Gastrocnemius medialis (tissue), 4 donors: ENCODE measurements around the gene CCDC9B. TPM values are rescaled to one million over a fixed set of nuclear protein-coding genes. Genes with fewer than 3 reads are reported as not detected.

Experiments
- ATAC-seq, 2 donors: fragments of 150-250 bp; one replicate each; pipeline ENCODE4 v1.9.1; 2016
- DNase-seq, 2 donors: peaks; one replicate each; pipeline ENCODE4 v3.0.0-alpha.2; 2019
- H3K27ac ChIP-seq, 4 donors: fragments of 200-600 bp; sonication (generic); 1 replicate in 1 of 4; 2 replicates in 3 of 4; pipeline ENCODE4 v1.5.1; 2016 to 2018; ENCODE audit warnings: mild to moderate bottlenecking in 2 of 4, moderate library complexity in 1 of 4
- H3K27me3 ChIP-seq, 3 donors: fragments of 200-600 bp; sonication (generic) in 2 of 3; 1 replicate in 1 of 3; 2 replicates in 2 of 3; pipeline versions ENCODE4 v1.5.1 to v1.6.0; 2016 to 2019; ENCODE audit warnings: mild to moderate bottlenecking in 1 of 3, moderate library complexity in 1 of 3
- H3K36me3 ChIP-seq, 2 donors: fragments of 200-600 bp; sonication (generic) in 1 of 2; one replicate each; pipeline ENCODE4 v1.5.1; 2017 to 2018
- H3K4me1 ChIP-seq, 2 donors: fragments of 200-600 bp; sonication (generic) in 1 of 2; one replicate each; pipeline ENCODE4 v1.5.1; 2016 to 2017; ENCODE audit warnings: mild to moderate bottlenecking in 2 of 2
- H3K4me3 ChIP-seq, 4 donors: fragments of 200-600 bp; sonication (generic) in 3 of 4; 1 replicate in 1 of 4; 2 replicates in 3 of 4; pipeline ENCODE4 v1.5.1; 2016 to 2019; ENCODE audit warnings: mild to moderate bottlenecking in 2 of 4
- H3K9me3 ChIP-seq, 3 donors: fragments of 200-600 bp; sonication (generic) in 2 of 3; 1 replicate in 1 of 3; 2 replicates in 2 of 3; pipeline ENCODE4 v1.5.1; 2016 to 2019
- POLR2A ChIP-seq, 2 donors: fragments of 450-650 bp; IDR thresholded peaks; one replicate each; pipeline ENCODE4 v1.6.1; 2017; ENCODE audit warnings: antibody characterized with exemption in 2 of 2, mild to moderate bottlenecking in 2 of 2, moderate library complexity in 2 of 2
- in situ Hi-C, 4 donors: fragments of 200-750 bp; cut with MboI; loops; one replicate each; pipeline versions ENCODE4 v1.15.0 to v1.8.0; 2017; ENCODE audit warnings: low sequenced_read_pairs in 4 of 4
- intact Hi-C: fragments of 100-400 bp; cut with DNase I; formaldehyde crosslinking; loops from one replicate; pipeline ENCODE4 v1.15.1; 2023; ENCODE audit warnings: low total_unique reads
- total RNA-seq, 4 donors: library from RNA; depleted of rRNA; stranded (reverse); fragments of >200 nt; gene quantifications; one replicate each; pipeline versions ENCODE4 v1.1.0 to v1.2.3, GENCODE V29; 2016
- TF ChIP-seq, protein P1 (sequence below), 5 experiments: fragments of 450-650 bp in 3 of 5; fragments of 200-600 bp in 2 of 5; sonication (generic) in 2 of 5; IDR thresholded peaks in 4 of 5; conservative IDR thresholded peaks in 1 of 5; 1 replicate in 4 of 5; 2 replicates in 1 of 5; pipeline ENCODE4 v1.5.1; 2016 to 2019; ENCODE audit warnings: antibody characterized with exemption in 5 of 5, mild to moderate bottlenecking in 3 of 5, moderate library complexity in 3 of 5

Gene CCDC9B
- total RNA-seq, 4 donors from 2014 or later: 14.4 to 55.1 (median 20.5) TPM

DNA sequence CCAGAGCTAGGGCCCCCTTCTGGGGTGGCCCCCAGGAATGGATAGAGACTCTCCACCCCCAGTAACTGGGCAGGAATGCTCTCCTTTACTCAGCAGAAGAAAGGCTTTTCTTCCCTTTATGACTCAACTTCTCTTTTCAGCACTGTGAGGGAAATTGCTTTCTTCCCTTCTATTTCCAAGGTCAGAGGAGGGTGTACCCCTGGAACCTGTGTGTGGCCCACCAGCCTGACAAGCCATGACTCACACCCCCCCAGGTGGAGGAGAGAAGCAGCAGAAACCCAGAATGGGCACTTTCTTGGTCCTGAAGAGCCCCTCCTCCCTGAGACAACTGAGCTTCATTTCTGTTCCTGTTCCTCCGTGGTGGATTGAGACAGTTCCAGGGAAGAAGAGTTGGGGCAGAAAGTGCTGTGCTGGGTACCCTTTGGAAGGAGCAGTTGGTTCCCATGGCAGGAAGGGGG lies 55.2 kb downstream of the CCDC9B start:
- no peak overlapping the region for H3K27ac ChIP-seq
- H3K9me3 ChIP-seq: no peaks in the 10 kb centered on the region
- peaks cover 0 to 13% of the 10 kb centered on the region in 2 donors for H3K4me1 ChIP-seq
- intact Hi-C loops: no loop called here
- ATAC-seq: no peak
- TF ChIP-seq, protein P1, sequence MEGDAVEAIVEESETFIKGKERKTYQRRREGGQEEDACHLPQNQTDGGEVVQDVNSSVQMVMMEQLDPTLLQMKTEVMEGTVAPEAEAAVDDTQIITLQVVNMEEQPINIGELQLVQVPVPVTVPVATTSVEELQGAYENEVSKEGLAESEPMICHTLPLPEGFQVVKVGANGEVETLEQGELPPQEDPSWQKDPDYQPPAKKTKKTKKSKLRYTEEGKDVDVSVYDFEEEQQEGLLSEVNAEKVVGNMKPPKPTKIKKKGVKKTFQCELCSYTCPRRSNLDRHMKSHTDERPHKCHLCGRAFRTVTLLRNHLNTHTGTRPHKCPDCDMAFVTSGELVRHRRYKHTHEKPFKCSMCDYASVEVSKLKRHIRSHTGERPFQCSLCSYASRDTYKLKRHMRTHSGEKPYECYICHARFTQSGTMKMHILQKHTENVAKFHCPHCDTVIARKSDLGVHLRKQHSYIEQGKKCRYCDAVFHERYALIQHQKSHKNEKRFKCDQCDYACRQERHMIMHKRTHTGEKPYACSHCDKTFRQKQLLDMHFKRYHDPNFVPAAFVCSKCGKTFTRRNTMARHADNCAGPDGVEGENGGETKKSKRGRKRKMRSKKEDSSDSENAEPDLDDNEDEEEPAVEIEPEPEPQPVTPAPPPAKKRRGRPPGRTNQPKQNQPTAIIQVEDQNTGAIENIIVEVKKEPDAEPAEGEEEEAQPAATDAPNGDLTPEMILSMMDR (IDR thresholded peaks at IDR 0.05 in 4 of 5, conservative IDR thresholded peaks at IDR 0.05 in 1 of 5): no peak
- no peak for TF ChIP-seq POLR2A (IDR thresholded peaks at IDR 0.05)
- H3K27me3 ChIP-seq: peaks cover 26 to 38% (median 32%) of the 10 kb centered on the region in 3 donors
- H3K4me3 ChIP-seq: no peak overlapping the region
- in situ Hi-C loops: loop anchor here in 1 of 4 donors (10.0 kb wide), 1 partner anchor 139 kb away; no protein-coding TSS in a partner anchor
- no peak for DNase-seq
- no peaks in the 10 kb centered on the region for H3K36me3 ChIP-seq

DNA sequence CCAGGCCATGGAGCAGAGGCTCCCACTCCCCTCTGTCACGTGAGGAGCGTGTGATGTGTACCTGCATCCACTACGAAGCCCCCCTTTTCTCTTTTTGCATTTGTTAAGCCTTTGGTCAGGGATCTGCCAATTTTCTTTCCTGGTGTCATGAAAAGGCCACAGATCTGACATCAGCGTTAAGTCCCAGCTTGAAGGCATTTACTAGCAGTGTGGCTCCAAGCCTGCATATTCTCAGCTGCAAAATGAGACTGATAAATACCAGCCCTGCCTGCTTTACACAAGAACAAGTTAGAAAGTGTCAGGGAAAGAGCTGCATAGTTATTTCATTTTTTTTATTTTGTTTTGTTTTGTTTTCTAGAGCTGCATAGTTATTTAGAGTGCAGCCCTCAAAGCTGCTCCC lies 55.6 kb downstream of the CCDC9B start:
- in situ Hi-C loops (loop anchor here in 1 of 4 donors (10.0 kb wide), 1 partner anchor 140 kb away; no protein-coding TSS in a partner anchor), intact Hi-C loops (no loop called here)
- DNase-seq (no peak), ATAC-seq (no peak)
- Histone ChIP-seq H3K36me3 (no peaks in the 10 kb centered on the region), H3K27me3 (peaks cover 30 to 42% (median 35%) of the 10 kb centered on the region in 3 donors), H3K9me3 (no peaks in the 10 kb centered on the region), H3K4me3 (no peak overlapping the region), H3K27ac (no peak overlapping the region), H3K4me1 (peaks cover 0 to 13% of the 10 kb centered on the region in 2 donors)
- TF ChIP-seq, protein P1 (IDR thresholded peaks at IDR 0.05 in 4 of 5, conservative IDR thresholded peaks at IDR 0.05 in 1 of 5): no peak
- no peak for TF ChIP-seq POLR2A (IDR thresholded peaks at IDR 0.05)

DNA sequence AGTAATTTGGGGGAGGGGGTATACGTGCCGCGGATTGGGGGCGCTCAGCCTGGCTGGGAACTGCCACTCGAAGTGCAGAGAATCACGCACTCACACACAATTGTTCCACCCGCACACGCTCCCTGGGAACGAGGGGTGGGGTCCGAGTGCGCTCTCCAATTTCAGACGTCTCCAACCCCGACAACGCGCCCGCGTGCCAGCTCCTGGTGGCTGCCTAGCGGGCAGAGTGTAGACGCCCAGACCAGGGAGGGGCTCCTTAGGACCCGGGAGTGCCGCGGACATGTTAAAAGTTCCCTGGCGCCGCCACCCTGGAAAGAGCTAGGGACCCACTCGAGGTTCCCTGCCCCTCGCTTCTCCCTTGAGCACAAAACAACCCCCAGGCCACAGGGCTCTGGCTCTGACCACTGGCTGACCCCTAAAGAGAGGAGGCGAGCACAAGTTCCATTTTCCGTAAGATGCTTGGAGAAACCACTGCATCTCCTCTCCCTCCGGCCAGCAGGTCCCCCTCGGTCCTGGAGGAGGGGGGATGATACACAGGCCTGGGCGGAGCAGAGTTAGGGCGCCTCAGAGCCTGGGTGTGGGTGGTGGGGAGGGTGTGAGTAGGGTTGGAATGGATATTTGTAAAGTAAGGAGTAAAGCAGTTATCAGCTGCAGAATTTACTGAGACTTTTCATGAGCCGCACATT lies 57.0 kb downstream of the CCDC9B start:
- no peak overlapping the region for H3K27ac ChIP-seq
- ATAC-seq (no peak), DNase-seq (no peak)
- no peaks in the 10 kb centered on the region for H3K9me3 ChIP-seq
- H3K36me3 ChIP-seq: no peaks in the 10 kb centered on the region
- H3K4me1 ChIP-seq: peaks cover 3 to 19% of the 10 kb centered on the region in 2 donors
- in situ Hi-C loops (loop anchor here in 1 of 4 donors (10.0 kb wide), 1 partner anchor 141 kb away; no protein-coding TSS in a partner anchor), intact Hi-C loops (no loop called here)
- H3K4me3 ChIP-seq: no peak overlapping the region
- peaks cover 44 to 54% (median 46%) of the 10 kb centered on the region in 3 donors for H3K27me3 ChIP-seq
- TF ChIP-seq POLR2A (IDR thresholded peaks at IDR 0.05): no peak
- TF ChIP-seq, protein P1 (IDR thresholded peaks at IDR 0.05 in 4 of 5, conservative IDR thresholded peaks at IDR 0.05 in 1 of 5): no peak

DNA sequence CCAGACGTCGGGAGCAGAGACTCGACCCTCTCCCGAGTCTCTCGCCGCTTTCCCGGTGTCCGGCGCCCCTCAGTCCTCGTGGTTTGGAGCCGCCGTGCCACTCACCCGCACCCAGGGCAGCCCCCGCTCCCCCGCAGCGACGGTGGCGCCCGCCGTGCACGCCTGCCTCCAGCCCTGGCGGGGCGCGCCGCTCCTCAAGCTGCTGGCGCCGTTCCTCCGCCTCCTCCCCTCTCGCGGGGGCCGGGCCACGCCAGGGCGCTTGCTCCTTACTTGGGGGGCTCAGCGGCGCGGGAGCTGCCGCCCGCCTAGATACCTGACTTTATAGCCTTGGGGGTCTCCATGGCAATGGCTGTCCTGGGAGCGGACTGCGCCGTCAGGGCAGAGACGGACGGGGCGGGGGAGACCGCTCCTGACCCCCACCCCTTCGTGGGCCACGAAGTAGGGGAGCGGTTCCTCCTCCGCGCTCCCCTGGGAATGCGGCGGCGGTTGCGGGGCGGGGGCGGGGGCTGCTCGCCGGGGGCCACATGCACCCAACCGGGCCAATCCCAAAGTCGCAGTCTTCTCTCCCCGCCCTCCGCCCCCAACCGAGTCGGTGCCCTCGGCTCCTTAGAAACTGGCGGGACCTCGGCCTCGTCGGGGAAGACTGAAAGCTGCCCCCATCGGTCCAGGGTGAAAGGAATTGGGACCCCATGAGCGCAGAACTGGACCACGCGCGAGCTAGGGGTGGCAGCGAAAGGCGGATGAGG lies 57.7 kb downstream of the CCDC9B start, which contains the start of gene ANKRD63:
ANKRD63 (minus strand) TSS at position 196 of the 746 bp plus-strand sequence. CDS start 478 bp downstream, outside the sequence.
- ATAC-seq: peak in 1 of 2 donors; percentile 5

More for the DNA sequence above, 57.7 kb downstream of the CCDC9B start, which contains the start of gene ANKRD63:
- Histone ChIP-seq H3K27ac (no peak within 1 kb of the TSS), H3K4me1 (peaks cover 3 to 19% of the 10 kb centered on the region in 2 donors), H3K9me3 (no peaks in the 10 kb centered on the region), H3K4me3 (peak within 1 kb of the TSS; percentile 46 to 52 (median 49)), H3K27me3 (peaks cover 47 to 54% (median 50%) of the 10 kb centered on the region in 3 donors), H3K36me3 (no peaks in the 10 kb centered on the region)
- no peak for DNase-seq
- in situ Hi-C loops (loop anchor here in 1 of 4 donors (10.0 kb wide), 1 partner anchor 142 kb away; no protein-coding TSS in a partner anchor), intact Hi-C loops (no loop called here)
- TF ChIP-seq POLR2A (IDR thresholded peaks at IDR 0.05): no peak
- TF ChIP-seq, protein P1 (IDR thresholded peaks at IDR 0.05 in 4 of 5, conservative IDR thresholded peaks at IDR 0.05 in 1 of 5): no peak
